ENCODE measurements around the gene SRMS. TPM values are rescaled to one million over a fixed set of nuclear protein-coding genes. Genes with fewer than 3 reads are reported as not detected.

SRMS gene
- total RNA-seq, 2 donors from 2014 or later = 2.4 to 4.6 TPM

GRCh38 chr20:63501818-63502670 is 45.5 kb downstream of the SRMS start:
- intact Hi-C loops (cut with DNase I, micrococcal nuclease) = no loop called here
- ATAC-seq (no peak), DNase-seq (no peak)

- intact Hi-C loops (cut with DNase I, micrococcal nuclease) = no loop called here
- DNase-seq = no peak
- no peak for ATAC-seq
Measured at GRCh38 chr20:63500902-63501817, 46.4 kb downstream of the SRMS start.

- DNase-seq (no peak), ATAC-seq (no peak)
- intact Hi-C loops (cut with DNase I, micrococcal nuclease) = no loop called here
Measured at GRCh38 chr20:63500151-63500901, 47.2 kb downstream of the SRMS start.

GRCh38 chr20:63499338-63499969 is 48.1 kb downstream of the SRMS start:
- intact Hi-C loops (cut with DNase I, micrococcal nuclease) = no loop called here
- ATAC-seq (peak; percentile 3), DNase-seq (no peak)

- intact Hi-C loops (cut with DNase I, micrococcal nuclease) = no loop called here
- ATAC-seq = peak; percentile 33
- peak in 1 of 2 donors; percentile 36 for DNase-seq
Measured at GRCh38 chr20:63498960-63499337, 48.6 kb downstream of the SRMS start, which contains the start of gene EEF1A2. Gene EEF1A2 (minus strand): TSS chr20:63499083. CDS start chr20:63497763, 1,320 bp downstream.

- peak; percentile 21 for ATAC-seq
- intact Hi-C loops (cut with DNase I, micrococcal nuclease) = no loop called here
- no peak for DNase-seq
Measured at GRCh38 chr20:63497946-63498935, 49.3 kb downstream of the SRMS start.

GRCh38 chr20:63497138-63497945 is 50.2 kb downstream of the SRMS start:
- ATAC-seq (no peak), DNase-seq (no peak)
- intact Hi-C loops (cut with DNase I, micrococcal nuclease) = no loop called here

- ATAC-seq (peak; percentile 26), DNase-seq (no peak)
- intact Hi-C loops (cut with DNase I, micrococcal nuclease) = no loop called here
Measured at GRCh38 chr20:63496596-63497120, 50.9 kb downstream of the SRMS start.

GRCh38 chr20:63495741-63496595 is 51.6 kb downstream of the SRMS start:
- peak; percentile 75 for ATAC-seq
- intact Hi-C loops (cut with DNase I, micrococcal nuclease) = no loop called here
- peak; percentile 42 to 75 for DNase-seq

GRCh38 chr20:63495167-63495720 is 52.3 kb downstream of the SRMS start:
- ATAC-seq (no peak), DNase-seq (no peak)
- intact Hi-C loops (cut with DNase I, micrococcal nuclease) = no loop called here

- DNase-seq = no peak
- ATAC-seq = no peak
- intact Hi-C loops (cut with DNase I, micrococcal nuclease) = no loop called here
Measured at GRCh38 chr20:63494420-63495166, 53.0 kb downstream of the SRMS start.

GRCh38 chr20:63494084-63494419 is 53.5 kb downstream of the SRMS start:
- no peak for ATAC-seq
- intact Hi-C loops (cut with DNase I, micrococcal nuclease) = no loop called here
- no peak for DNase-seq

GRCh38 chr20:63493563-63494020 is 54.0 kb downstream of the SRMS start:
- intact Hi-C loops (cut with DNase I, micrococcal nuclease) = no loop called here
- no peak for DNase-seq
- no peak for ATAC-seq

- DNase-seq (no peak), ATAC-seq (no peak)
- intact Hi-C loops (cut with DNase I, micrococcal nuclease) = no loop called here
Measured at GRCh38 chr20:63492982-63493381, 54.6 kb downstream of the SRMS start.

GRCh38 chr20:63492518-63492917 is 55.0 kb downstream of the SRMS start:
- DNase-seq (no peak), ATAC-seq (no peak)
- intact Hi-C loops (cut with DNase I, micrococcal nuclease) = no loop called here
